ENCODE measurements around the gene CYP4F22.
"Not testable (repeated sequence)": the region's sequence is repeated elsewhere in the genome, so short reads cannot be mapped to it uniquely, and the experiment has no call there.

The CYP4F22 gene

DNA sequence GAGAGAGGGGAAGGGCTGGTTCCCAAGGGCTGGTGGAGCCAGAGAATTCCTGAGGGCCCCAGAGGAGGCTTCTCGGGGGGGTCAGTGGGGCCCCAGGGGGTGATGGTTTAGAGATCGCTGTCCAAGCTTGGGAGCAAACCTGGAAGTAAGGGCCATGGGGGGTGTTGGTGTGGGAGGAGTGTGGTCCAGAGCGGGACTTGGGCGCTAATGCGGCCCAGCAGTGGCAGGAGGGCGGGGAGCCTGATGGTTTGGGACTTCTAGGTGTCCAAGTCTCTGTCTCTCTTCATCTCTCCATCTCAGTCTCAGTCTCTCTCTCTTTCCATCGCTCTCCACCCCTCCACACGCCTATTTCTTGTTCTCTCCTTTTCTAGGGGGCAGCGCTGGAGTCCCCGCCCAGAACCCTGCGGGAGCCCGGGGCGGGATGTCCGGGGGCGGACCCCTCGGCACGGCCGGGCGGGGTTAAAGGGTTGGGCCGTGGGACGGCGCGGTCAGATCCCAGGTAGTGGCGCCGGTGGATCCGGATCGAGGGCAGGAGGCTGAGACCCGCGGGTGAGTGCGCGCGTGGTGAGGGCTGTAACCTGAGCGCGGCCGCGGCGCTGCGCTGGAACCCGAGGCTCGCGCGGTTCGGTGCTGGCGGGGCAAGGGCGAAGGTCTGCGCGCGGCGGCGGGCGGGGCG lies at the start of gene CYP4F22:
TSS of gene CYP4F22 (plus strand) at position 491 of the 676 bp plus-strand sequence. CDS start 16,812 bp downstream, outside the sequence.
- no peak for DNase-seq

GRCh38 chr19:15461694-15462093 lies 46.6 kb upstream of the CYP4F22 start:
- no peak for DNase-seq

DNA sequence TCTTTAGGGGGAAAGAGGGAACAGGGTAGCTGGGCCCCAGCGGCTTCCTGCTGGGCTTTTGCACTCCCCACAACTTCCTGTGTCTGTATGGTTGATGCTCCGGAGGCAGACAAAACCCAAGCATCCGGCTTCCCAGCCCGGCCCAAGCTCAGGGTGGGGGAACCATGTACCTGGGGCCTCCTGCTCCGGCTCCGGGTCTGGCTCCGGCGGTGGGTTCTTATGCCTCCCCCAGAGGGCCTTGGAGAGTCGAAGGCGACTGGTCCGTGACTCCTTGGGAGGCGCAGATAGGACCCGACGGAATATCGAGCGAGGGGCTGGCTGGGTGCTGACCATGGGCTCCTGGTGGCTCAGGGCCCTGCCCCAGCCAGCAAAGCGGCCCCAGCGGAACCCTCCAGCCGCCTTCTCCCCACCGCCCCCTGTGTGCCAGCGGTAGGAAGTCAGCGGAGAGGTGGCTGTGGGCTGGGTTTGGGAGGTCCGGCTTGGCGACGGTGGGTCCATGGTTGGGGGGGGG lies 44.4 kb upstream of the CYP4F22 start:
- DNase-seq = peak; percentile 89

GRCh38 chr19:15464394-15465385 lies 43.6 kb upstream of the CYP4F22 start, which contains the start of gene RASAL3:
Gene RASAL3, minus strand, starts transcription at chr19:15464544. Its CDS starts 186 bp downstream, at chr19:15464358.
- DNase-seq = peak; percentile 84

DNA sequence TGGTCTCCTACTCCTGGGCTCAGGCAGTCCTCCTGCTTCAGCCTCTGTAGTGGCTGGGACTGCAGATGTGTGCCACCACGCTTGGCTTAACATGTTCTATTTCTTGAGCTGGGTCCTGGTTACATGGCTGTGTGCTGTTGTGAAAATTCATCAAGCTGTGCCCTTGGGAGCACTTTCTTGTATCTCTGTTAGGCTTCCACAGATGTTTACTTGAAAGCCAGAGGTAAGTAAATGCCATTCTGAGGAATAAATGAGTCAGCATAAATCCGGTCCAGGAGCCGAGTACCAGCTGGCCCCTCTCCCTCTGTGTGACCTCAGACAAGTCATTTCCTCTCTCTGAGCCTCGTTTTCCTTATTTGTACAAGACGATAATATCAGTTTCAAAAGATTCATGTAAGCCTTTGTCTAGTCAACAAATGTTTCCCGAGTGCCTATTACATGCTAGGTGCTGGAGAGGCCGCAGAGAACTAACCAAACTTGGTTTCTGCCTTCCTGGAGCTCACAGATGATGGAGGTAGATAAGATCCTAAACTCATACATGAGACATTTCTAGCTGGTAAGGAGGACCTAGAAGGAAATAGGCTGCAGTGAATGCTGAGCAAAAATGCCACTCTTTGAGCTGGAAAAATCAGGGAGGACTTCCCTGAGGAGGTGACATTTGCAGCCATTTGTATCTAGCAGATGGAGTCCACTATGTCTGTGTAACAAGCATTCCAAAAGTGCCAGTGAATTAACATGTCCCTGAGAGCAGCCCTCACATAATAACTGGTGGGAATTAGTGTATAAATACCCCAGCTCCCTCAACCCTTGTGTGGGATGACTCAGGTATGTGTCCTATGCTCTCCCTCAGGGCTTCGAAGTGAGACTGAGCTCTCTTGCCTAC lies 41.2 kb upstream of the CYP4F22 start:
- DNase-seq = peak; percentile 94

DNA sequence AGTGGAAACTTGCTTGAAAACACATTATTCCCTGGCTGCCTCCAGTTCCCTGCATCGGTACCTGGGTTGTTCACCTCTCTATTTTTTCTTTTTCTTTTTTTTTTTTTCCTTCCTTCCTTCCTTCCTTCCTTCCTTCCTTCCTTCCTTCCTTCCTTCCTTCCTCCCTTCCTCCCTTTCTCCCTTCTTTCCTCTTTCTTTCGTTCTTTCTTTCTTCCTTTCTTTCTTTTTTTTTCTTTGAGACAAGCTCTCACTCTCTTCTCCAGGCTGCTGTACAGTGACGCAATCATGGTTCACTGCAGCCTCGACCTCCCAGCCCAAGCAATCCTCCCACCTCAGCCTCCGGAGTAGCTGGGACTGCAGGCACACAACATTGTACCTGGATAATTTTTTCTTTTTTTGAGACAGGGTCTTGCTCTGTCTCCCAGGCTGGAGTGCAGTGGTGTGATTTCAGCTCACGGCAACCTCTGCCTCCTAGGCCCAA lies 40.6 kb upstream of the CYP4F22 start:
- DNase-seq = no peak

DNA sequence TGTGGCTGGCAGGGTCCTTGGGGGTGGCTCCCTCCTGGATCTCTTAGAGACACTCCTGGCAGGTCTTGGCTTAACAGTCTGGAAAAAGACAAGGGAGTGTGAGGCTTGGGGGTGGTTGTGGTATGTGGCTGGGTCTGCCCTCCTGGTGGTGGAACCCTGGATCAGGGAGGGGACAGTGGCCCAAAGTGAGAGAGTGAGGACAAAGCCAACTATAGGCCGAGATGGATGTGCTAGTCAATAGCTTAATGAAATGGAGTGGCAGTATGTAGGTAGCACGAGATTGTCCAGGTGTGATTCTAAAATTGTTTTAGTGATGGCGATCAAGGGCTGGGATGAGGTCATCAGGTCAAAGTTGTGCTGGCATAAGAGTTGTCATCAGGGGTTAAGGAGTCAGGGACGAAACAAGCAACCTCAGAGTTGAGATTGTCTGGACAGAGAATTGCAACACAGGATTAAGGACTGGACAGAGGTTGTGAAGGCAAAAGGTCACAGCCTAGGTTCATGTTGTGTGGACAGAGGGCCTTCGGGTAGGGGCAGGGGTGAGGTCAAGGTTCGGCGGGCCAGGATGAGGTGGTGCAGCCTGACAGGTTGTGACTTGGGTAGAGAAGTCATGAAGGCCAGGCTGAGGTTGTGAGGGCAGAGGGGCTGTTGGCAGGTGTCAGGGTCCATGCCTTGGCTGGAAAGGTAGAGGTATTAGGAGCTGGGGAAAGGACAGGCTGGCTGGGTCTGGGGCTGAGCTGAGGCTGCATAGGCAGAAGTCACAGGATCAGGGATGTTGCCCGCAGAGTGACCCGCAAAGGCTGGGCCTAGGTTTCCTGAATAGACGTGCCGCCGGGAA lies 39.4 kb upstream of the CYP4F22 start:
- no peak for DNase-seq

GRCh38 chr19:15469513-15470297 lies 38.6 kb upstream of the CYP4F22 start:
- DNase-seq = no peak

DNA sequence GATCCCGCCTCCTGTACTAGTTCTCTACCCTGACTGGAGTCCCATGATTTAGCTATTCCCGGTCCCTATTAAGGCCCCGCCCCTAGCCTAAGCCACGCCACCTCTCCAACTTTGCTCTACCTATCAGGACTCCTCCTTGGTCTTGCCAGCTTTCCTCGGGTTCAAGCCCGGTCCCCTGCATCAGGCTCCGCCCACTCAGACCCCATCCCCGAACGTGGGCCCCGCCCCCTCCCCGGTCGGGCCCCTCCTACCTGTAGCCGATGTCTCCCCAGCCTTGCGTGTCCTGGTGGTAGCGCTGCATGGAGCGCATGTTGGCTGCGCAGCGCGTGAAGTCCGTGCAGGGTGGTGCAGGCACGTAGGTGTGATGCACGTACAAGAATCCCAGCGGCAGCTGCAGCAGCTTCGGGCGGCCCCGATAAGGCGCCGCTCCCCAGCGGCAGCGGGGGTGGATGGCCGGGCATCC lies 36.7 kb upstream of the CYP4F22 start:
- DNase-seq = no peak

GRCh38 chr19:15473821-15474220 lies 34.5 kb upstream of the CYP4F22 start:
- DNase-seq = not testable (repeated sequence)

DNA sequence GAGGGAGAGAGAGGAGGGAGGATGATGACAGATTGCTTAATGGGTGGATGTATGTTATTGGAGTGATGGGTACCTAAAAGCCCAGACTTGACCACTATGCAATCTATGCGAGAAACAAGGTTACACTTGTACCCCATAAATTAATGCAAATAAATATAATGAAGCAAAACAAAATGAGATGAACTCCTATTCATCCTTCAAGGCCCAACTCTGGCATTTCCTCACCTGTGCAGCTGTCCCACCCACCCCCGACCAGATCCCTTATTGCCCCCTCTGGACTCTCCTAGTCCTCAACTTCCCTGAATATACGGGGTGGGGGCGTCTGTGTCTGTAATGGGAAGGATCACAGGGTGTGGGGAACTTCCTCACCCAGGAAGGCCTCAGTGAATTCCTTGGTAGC lies 33.2 kb upstream of the CYP4F22 start:
- DNase-seq = no peak

DNA sequence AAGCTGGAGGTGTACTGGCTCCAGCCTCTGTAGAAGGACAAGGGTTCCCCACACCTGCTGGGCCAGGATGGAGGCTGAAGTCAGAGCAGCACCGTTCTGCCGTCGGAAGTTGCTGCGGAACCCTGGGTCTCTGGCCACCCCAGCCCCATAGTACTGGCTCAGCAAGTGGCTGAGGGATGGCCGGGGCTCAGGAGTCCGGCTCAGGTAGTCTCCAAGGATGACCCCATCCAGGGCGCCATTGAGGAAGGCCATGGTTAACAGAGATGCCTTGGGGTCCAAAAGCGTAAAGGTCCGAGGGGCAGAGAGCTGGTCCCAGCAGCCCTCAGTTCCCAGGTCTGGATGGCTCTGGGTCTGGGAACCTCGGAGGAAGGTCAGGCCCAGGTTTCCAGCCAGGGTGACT lies 32.7 kb upstream of the CYP4F22 start:
- DNase-seq = no peak

DNA sequence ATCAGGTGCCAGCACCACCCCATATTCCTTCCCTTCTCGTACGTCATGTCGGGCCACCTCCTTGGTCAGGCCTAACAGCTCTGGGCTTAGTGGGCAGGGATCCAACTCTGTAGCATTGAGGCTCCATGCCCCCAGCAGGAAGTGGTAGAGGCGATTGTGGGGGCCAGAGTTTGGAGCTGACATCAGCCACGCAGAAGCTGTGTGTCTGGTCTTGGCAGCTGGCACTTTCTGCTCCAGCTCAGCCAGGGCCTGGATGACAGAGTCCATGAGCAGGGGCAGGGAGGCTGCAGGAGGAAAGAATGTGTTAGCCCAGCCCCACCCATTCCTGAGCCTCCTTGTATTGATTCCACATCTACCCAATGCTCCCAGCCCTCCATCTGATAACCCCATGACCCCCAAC lies 32.0 kb upstream of the CYP4F22 start:
- no peak for DNase-seq

DNA sequence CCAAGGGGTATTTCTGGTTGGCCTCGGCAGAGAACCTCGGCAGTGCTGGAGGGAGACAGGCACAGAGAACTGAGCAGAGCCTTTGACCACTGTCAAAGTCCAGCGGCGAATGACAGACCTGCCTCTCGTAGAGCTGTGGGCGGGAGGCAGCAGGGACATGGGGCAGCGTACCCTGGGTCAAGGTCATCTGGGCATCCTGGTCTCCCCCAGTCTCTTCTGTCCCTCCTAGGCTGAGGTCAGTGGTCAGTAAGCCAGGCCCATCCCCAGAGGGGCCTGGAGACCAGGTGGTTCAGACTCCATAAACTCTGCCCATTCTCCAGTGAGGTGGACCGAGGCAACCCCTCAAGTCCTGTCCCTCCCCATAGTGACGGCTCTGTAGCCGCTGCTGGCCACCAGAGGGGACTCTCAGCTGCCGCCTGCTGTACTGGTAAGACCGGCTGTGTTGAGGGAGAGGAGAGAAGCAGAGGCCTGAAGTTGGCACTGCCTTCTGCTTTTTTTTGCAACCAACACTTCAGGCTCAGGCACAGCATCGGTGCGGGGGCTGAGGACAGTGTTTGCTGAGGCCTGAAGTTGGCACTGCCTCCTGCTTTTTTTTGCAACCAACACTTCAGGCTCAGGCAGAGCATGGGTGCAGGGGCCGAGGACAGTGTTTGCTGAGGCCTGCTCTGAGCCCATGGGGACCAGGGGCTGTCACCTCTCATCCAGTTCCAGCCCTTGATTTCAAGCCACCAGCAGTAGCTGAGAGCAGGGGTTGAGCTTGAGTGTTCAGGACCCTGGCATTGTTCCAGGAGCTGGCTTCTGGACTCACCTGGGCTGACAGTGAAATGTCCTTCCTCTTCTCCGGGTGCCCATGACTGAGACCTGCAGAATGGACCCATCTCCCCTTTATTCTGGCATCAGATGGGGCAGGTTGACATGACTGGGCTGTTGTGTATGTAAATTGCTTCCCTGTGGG lies 28.7 kb upstream of the CYP4F22 start, which contains the start of gene PGLYRP2:
TSS of gene PGLYRP2 (minus strand) at position 111 of the 955 bp plus-strand sequence. CDS start 130 bp downstream, outside the sequence.
- no peak for DNase-seq

DNA sequence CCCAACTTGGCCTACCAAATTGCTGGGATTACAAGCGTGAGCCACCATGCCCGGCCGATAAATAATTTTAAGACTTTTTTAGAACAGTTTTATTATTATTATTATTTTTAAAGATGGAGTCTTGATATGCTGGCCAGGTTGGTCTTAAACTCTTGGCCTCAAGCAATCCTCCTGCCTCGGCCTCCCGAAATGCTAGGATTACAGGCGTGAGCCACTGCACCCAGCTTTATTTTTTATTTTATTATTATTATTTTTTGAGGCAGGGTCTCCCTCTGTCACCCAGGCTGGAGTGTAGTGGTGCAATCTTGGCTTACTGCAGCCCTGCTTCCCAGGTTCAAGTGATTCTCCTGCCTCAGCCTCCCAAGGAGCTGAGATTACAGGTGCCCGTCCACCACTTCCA lies 27.3 kb upstream of the CYP4F22 start:
- DNase-seq = not testable (repeated sequence)

DNA sequence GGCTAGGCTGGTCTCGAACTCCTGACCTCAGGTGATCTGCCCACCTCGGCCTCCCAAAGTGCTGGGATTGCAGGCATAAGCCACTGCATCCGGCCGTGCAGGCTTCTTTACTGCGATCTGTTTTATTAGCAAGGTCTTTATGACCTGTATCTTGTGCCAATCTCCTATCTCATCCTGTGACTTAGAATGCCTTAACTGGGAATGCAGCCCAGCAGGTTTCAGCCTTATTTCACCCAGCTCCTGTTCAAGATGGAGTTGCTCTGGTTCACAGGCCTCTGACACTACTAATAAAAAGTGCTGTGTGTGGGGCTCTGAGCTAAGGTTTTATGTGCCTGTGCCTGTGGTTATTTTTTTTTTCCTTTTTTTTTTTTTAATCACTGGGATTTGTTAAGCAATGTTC lies 22.6 kb upstream of the CYP4F22 start:
- DNase-seq = not testable (repeated sequence)

- DNase-seq = no peak
Measured at GRCh38 chr19:15487038-15487437, 21.3 kb upstream of the CYP4F22 start.

GRCh38 chr19:15488489-15489226 lies 19.7 kb upstream of the CYP4F22 start:
- no peak for DNase-seq

Measured in activated CD4-positive, alpha-beta T cell treated with anti-CD3 and anti-CD28 coated beads, Interleukin-2, amount 50 U/mL, for 16 hours (primary cell).